ENCODE data around the gene EMX2.

The EMX2 gene

DNA sequence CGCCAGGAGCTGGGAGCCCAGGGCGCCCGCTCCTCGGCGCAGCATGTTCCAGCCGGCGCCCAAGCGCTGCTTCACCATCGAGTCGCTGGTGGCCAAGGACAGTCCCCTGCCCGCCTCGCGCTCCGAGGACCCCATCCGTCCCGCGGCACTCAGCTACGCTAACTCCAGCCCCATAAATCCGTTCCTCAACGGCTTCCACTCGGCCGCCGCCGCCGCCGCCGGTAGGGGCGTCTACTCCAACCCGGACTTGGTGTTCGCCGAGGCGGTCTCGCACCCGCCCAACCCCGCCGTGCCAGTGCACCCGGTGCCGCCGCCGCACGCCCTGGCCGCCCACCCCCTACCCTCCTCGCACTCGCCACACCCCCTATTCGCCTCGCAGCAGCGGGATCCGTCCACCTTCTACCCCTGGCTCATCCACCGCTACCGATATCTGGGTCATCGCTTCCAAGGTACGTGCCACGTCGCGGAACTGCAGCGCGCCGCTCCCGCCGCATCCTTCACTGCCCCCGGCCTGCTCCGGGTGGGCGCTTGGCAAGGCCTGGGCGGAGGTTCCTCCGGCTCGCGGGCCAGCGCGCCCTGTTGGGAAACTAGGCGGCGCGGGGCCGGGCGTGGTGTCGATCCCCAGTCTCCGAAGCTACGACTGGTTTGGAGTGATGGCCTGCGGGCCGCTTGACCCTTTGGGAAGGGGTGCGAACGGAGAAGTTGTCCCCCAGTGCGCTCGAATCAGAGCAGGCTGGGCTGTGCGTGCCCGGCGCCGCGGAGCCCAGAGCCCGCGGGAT, 868 bp downstream of the EMX2 start:
- Mint-ChIP-seq H3K27ac (ENCODE audit: low read depth) (no peak overlapping the region), H3K27me3 (peaks cover 83% of the 10 kb centered on the region), H3K4me3 (peak overlapping the region; percentile 16), H3K36me3 (ENCODE audit: insufficient read depth) (peaks cover 2% of the 10 kb centered on the region), H3K9me3 (no peaks in the 10 kb centered on the region), H3K4me1 (peaks cover 22% of the 10 kb centered on the region)
- no peak for DNase-seq (ENCODE audit: low spot score in 2 of 2)
- no peak for ATAC-seq (replicated peaks; ENCODE audit: extremely low read depth, poor library complexity, severe bottlenecking)

DNA sequence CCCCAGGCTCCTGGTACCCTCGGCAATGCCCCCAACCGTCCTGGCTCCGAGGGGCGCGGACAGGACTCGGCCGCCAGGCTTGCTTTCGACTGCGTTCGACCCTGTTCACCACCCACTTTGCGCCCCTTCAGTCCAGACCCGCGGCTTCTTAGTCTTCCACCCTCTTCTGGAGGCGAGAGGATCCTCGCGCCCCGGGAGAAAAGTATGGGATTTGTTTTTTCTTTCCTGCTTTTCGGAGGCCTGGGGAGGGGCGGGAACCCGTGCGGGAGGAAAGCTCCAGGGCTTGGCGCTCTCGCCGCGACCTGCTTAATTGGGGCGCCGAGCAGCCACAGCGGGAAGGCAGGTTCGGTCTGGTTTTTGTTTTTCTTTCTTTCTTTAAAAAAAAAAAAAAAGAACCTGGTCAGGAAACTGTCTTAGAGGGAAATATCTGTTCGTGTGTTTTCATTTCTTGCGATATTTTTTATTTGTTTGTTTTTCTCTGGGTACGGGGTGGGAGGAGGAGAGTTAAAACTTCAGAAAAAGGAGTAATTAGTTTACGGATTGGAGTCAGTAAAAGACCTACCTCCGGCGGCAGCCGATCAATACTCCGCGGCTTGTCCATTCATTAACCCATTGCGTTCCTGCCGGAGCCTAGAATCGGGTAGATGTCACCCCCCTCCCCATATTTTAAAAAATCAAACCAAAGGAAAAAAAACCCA, 1.6 kb downstream of the EMX2 start:
- H3K27me3 Mint-ChIP-seq = peaks cover 83% of the 10 kb centered on the region

DNA sequence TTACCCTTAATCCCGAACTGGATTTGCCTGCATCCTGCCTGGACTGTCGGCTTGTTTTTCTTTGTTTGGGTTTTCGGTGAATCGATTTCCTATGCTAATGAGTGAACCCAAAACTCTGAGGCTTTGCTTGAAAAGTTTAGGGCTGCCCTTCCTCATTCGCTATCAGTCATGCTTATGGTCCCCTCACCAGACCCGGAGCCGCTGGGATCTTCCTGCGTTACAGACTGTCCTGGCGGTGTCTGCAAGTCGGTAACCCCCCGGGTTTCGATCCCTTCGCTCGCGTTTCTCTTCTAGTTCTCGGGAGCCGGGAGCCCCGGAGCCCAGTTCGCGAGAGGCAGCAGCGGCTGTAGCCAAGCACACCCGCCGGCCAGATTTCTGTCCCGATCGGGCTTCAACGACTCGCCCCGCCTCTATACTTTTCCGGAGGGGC, 2.2 kb downstream of the EMX2 start:
- DNase-seq (ENCODE audit: low spot score in 2 of 2) = no peak
- Mint-ChIP-seq H3K4me3 (peak overlapping the region; percentile 44), H3K9me3 (no peaks in the 10 kb centered on the region), H3K36me3 (ENCODE audit: insufficient read depth) (peaks cover 2% of the 10 kb centered on the region), H3K27me3 (peaks cover 83% of the 10 kb centered on the region), H3K4me1 (peaks cover 22% of the 10 kb centered on the region), H3K27ac (ENCODE audit: low read depth) (no peak overlapping the region)
- ATAC-seq (replicated peaks; ENCODE audit: extremely low read depth, poor library complexity, severe bottlenecking) = no peak

More for the DNA sequence above, 1.6 kb downstream of the EMX2 start:
- peaks cover 22% of the 10 kb centered on the region for H3K4me1 Mint-ChIP-seq
- H3K27ac Mint-ChIP-seq (ENCODE audit: low read depth) = no peak overlapping the region
- DNase-seq (ENCODE audit: low spot score in 2 of 2) (no peak), ATAC-seq (replicated peaks; ENCODE audit: extremely low read depth, poor library complexity, severe bottlenecking) (no peak)
- peak overlapping the region; percentile 44 for H3K4me3 Mint-ChIP-seq
- peaks cover 2% of the 10 kb centered on the region for H3K36me3 Mint-ChIP-seq (ENCODE audit: insufficient read depth)
- no peaks in the 10 kb centered on the region for H3K9me3 Mint-ChIP-seq

DNA sequence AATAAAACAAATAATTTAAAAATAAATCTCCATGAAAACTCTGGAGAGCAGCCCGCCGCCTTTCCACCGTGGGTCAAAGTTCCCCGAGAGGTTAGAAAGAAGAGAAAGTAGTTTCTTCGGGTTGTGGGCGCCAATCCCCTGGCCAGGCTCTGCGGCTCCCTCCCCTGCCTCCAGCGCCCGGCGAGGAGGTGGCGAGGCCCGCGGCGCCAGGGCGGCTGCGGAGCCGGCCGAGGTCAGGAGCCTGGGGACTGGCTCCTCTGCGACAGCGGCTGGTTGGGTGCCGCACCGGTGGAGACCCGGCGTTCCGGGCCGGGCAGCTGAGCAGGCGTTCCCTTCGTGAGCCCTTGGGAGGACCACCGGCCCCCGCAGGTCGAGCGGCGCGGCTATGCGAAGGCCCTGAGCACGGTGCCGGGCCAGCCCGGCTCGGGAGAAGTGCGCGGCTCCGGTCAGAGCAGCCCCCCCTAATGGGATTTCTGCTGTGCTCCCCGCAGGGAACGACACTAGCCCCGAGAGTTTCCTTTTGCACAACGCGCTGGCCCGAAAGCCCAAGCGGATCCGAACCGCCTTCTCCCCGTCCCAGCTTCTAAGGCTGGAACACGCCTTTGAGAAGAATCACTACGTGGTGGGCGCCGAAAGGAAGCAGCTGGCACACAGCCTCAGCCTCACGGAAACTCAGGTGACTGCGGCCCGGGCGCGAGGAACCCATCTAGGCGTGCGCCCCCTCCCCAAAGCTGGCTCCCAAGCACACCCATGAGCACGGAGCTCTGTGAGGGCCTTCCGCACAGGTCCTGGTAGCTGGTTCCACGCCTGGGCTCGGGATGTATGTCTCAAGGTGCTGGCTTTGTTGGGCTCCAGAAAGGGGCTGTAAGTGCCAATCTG, 2.8 kb downstream of the EMX2 start:
- ATAC-seq (replicated peaks; ENCODE audit: extremely low read depth, poor library complexity, severe bottlenecking) (no peak), DNase-seq (ENCODE audit: low spot score in 2 of 2) (no peak)
- peaks cover 22% of the 10 kb centered on the region for H3K4me1 Mint-ChIP-seq
- H3K27me3 Mint-ChIP-seq = peaks cover 83% of the 10 kb centered on the region
- no peaks in the 10 kb centered on the region for H3K9me3 Mint-ChIP-seq
- peaks cover 2% of the 10 kb centered on the region for H3K36me3 Mint-ChIP-seq (ENCODE audit: insufficient read depth)
- H3K27ac Mint-ChIP-seq (ENCODE audit: low read depth) = no peak overlapping the region
- peak overlapping the region; percentile 4 for H3K4me3 Mint-ChIP-seq

DNA sequence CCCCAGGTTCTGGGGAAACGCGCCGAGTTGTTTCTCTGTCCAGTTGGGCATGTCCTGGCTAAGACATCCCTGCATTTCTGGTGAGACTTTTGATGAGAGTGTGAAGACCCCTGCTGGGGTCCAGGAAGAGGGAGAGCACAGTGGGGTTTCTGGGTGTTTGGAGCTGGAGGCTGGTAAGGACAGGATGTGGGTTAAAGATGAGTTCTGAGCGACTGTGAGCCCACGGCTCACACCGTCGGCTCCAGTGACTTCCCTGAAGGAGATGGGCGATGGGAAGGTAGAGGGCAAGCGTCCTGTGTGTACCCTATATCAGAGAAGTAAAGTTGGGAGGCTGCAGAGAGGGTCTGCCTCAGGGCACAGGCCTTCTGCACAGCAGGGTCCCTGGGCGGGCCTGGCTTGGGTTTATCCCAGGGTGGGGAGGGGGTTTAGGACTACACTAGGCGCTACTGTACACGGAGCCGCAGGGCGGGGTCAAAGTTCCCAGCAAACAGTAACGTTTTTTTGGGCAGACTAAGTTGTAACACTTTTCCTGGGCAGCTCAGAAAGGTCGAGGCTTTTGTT, 3.6 kb downstream of the EMX2 start:
- peaks cover 22% of the 10 kb centered on the region for H3K4me1 Mint-ChIP-seq
- H3K4me3 Mint-ChIP-seq = peak overlapping the region; percentile 4
- H3K36me3 Mint-ChIP-seq (ENCODE audit: insufficient read depth) = peaks cover 2% of the 10 kb centered on the region
- no peaks in the 10 kb centered on the region for H3K9me3 Mint-ChIP-seq
- peaks cover 83% of the 10 kb centered on the region for H3K27me3 Mint-ChIP-seq
- no peak for DNase-seq (ENCODE audit: low spot score in 2 of 2)
- H3K27ac Mint-ChIP-seq (ENCODE audit: low read depth) = no peak overlapping the region
- no peak for ATAC-seq (replicated peaks; ENCODE audit: extremely low read depth, poor library complexity, severe bottlenecking)

DNA sequence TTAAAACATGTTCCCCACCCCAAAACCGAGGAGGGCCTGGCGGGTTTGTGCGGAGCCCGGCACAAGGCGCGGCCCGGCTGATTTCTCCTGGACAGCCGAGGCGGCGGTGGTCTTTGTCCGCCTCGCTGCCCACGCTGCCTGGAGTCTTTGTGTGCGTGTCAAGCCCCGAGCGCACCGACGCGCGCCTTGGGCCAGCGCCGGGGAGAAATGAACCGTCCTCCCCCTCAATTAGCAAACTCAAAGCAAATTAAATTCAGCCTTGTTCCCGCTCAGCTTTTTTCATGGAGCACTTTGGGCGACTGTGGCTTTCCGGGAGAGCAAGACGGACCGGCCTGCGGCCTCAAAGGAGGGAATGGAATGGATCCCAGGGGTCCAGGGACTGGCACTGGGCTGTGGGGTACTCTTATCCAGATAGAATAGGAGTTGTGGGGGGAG, 4.1 kb downstream of the EMX2 start:
- peaks cover 19% of the 10 kb centered on the region for H3K4me1 Mint-ChIP-seq
- DNase-seq (ENCODE audit: low spot score in 2 of 2) (no peak), ATAC-seq (replicated peaks; ENCODE audit: extremely low read depth, poor library complexity, severe bottlenecking) (no peak)
- no peak overlapping the region for H3K27ac Mint-ChIP-seq (ENCODE audit: low read depth)
- peaks cover 83% of the 10 kb centered on the region for H3K27me3 Mint-ChIP-seq
- H3K9me3 Mint-ChIP-seq = no peaks in the 10 kb centered on the region
- H3K36me3 Mint-ChIP-seq (ENCODE audit: insufficient read depth) = peaks cover 2% of the 10 kb centered on the region
- H3K4me3 Mint-ChIP-seq = no peak overlapping the region

DNA sequence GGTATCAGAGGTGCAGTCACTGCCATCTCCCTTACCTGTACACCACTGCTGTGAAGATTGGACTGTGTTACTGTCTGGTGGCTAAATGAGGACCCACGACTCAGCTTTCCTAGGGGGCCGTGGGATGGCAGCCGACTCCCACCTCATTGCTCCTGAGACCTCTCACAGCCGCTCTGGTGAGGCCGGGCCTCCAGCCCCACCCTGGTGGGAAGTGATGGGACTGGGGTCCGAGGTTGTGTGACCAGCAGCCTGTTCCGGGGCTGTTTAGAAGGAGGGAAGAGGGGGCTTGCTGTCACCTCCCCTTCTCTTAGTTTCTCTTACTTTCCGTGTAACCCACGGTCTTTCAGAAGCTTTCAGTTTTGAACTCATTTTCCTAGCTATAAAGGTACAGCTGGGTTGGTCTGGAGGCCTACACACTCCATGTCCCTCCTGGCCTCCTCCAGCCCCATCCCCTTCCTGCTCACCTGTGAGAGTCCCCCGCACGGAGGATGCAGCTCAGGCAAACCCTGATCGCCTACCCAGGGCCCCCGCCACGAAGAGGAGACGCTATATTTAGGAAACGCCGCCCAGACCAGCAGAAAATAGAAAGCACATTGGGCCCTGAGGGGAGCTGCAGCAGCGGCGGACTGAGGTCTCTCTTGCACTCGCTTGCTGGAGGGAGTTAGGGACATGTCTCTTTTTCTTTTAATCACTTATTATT, 4.6 kb downstream of the EMX2 start:
- Mint-ChIP-seq H3K36me3 (ENCODE audit: insufficient read depth) (peaks cover 2% of the 10 kb centered on the region), H3K27ac (ENCODE audit: low read depth) (no peak overlapping the region), H3K4me3 (no peak overlapping the region), H3K4me1 (peaks cover 17% of the 10 kb centered on the region), H3K9me3 (no peaks in the 10 kb centered on the region), H3K27me3 (peaks cover 83% of the 10 kb centered on the region)
- ATAC-seq (replicated peaks; ENCODE audit: extremely low read depth, poor library complexity, severe bottlenecking) = no peak
- no peak for DNase-seq (ENCODE audit: low spot score in 2 of 2)

DNA sequence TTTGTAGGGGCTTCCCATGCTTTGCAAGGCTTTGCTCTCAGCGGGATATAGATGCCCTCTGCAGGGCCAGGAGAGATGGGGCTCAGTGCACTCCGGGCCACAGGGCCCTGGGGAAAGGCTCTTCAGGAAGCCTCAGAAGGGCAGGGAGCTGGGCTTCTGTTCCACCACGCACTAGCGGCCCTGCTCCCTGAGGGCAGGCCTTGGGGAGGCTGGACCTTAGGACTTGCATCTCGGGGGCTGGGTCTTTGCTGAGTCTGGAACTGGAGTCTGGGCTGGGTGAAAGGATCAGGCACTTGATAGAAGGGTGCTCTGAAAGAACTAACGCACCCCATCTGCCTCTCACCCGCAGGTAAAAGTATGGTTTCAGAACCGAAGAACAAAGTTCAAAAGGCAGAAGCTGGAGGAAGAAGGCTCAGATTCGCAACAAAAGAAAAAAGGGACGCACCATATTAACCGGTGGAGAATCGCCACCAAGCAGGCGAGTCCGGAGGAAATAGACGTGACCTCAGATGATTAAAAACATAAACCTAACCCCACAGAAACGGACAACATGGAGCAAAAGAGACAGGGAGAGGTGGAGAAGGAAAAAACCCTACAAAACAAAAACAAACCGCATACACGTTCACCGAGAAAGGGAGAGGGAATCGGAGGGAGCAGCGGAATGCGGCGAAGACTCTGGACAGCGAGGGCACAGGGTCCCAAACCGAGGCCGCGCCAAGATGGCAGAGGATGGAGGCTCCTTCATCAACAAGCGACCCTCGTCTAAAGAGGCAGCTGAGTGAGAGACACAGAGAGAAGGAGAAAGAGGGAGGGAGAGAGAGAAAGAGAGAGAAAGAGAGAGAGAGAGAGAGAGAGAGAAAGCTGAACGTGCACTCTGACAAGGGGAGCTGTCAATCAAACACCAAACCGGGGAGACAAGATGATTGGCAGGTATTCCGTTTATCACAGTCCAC, 5.4 kb downstream of the EMX2 start:
- H3K4me1 Mint-ChIP-seq = peaks cover 17% of the 10 kb centered on the region
- H3K4me3 Mint-ChIP-seq = peak overlapping the region; percentile 35
- H3K36me3 Mint-ChIP-seq (ENCODE audit: insufficient read depth) = peaks cover 2% of the 10 kb centered on the region
- DNase-seq (ENCODE audit: low spot score in 2 of 2) (no peak), ATAC-seq (replicated peaks; ENCODE audit: extremely low read depth, poor library complexity, severe bottlenecking) (no peak)
- peaks cover 90% of the 10 kb centered on the region for H3K27me3 Mint-ChIP-seq
- H3K27ac Mint-ChIP-seq (ENCODE audit: low read depth) = peak overlapping the region; percentile 14
- H3K9me3 Mint-ChIP-seq = no peaks in the 10 kb centered on the region

DNA sequence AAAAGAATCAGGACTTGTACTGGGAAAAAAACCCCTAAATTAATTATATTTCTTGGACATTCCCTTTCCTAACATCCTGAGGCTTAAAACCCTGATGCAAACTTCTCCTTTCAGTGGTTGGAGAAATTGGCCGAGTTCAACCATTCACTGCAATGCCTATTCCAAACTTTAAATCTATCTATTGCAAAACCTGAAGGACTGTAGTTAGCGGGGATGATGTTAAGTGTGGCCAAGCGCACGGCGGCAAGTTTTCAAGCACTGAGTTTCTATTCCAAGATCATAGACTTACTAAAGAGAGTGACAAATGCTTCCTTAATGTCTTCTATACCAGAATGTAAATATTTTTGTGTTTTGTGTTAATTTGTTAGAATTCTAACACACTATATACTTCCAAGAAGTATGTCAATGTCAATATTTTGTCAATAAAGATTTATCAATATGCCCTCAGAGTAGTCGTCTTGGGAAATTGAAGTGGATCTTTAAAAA, 6.6 kb downstream of the EMX2 start:
- Mint-ChIP-seq H3K9me3 (no peaks in the 10 kb centered on the region), H3K27me3 (peaks cover 93% of the 10 kb centered on the region), H3K4me1 (peaks cover 21% of the 10 kb centered on the region), H3K27ac (ENCODE audit: low read depth) (no peak overlapping the region), H3K36me3 (ENCODE audit: insufficient read depth) (peaks cover 2% of the 10 kb centered on the region), H3K4me3 (no peak overlapping the region)
- no peak for DNase-seq (ENCODE audit: low spot score in 2 of 2)
- ATAC-seq (replicated peaks; ENCODE audit: extremely low read depth, poor library complexity, severe bottlenecking) = no peak

DNA sequence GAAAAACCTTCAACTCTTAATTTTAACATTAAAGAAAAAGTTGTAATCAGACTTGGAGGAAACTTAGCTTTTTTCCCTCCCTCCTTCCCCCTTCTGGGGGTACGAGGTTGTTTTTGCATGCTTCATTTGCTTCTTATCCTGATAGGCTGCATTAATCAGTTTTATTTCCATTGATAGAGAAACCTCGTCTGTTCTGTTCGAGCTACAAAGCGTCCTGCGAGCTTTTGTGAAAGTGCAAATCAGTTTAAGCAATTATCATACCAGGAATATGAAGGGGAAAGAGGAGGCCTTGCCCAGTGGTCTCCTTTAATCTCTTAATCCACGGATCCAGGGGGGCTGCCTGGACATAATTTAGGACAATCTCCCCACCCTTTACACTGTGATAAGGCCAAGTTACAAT, 7.5 kb downstream of the EMX2 start:
- ATAC-seq (replicated peaks; ENCODE audit: extremely low read depth, poor library complexity, severe bottlenecking) (no peak), DNase-seq (ENCODE audit: low spot score in 2 of 2) (no peak)
- no peak overlapping the region for H3K4me3 Mint-ChIP-seq
- H3K27me3 Mint-ChIP-seq = peaks cover 95% of the 10 kb centered on the region
- H3K9me3 Mint-ChIP-seq = no peaks in the 10 kb centered on the region
- peaks cover 2% of the 10 kb centered on the region for H3K36me3 Mint-ChIP-seq (ENCODE audit: insufficient read depth)
- H3K27ac Mint-ChIP-seq (ENCODE audit: low read depth) = no peak overlapping the region
- peaks cover 23% of the 10 kb centered on the region for H3K4me1 Mint-ChIP-seq
